Testis (tissue), 3 donors: ENCODE results near the gene FARS2. TPM values are rescaled to one million over a fixed set of nuclear protein-coding genes. Genes with fewer than 3 reads are reported as not detected.

ENCODE experiments used
- DNase-seq: peaks from one replicate; pipeline ENCODE4 v3.0.0-alpha.2; 2019
- H3K27ac ChIP-seq, 2 donors: fragments of 200-600 bp; sonication (generic); one replicate each; pipeline ENCODE4 v1.5.1; 2019
- H3K27me3 ChIP-seq: fragments of 200-600 bp; sonication (generic); one replicate; pipeline ENCODE4 v1.5.1; 2019
- H3K36me3 ChIP-seq: fragments of 200-600 bp; sonication (generic); one replicate; pipeline ENCODE4 v1.5.1; 2017; ENCODE audit warnings: low read depth; ENCODE audit errors: missing control alignments
- H3K4me1 ChIP-seq: fragments of 200-600 bp; sonication (generic); one replicate; pipeline ENCODE4 v1.5.1; 2019
- H3K4me3 ChIP-seq, 2 donors: fragments of 200-600 bp; sonication (generic); one replicate each; pipeline ENCODE4 v1.5.1; 2017 to 2019
- H3K9me3 ChIP-seq: fragments of 200-600 bp; sonication (generic); one replicate; pipeline ENCODE4 v1.5.1; 2017
- CTCF ChIP-seq, 3 experiments: fragments of 450-650 bp in 2 of 3; fragments of 200-600 bp in 1 of 3; sonication (generic) in 1 of 3; IDR thresholded peaks; one replicate each; pipeline ENCODE4 v1.5.1; 2016 to 2019; ENCODE audit warnings: antibody characterized with exemption in 3 of 3, mild to moderate bottlenecking in 2 of 3, moderate library complexity in 1 of 3
- POLR2A ChIP-seq: fragments of 450-650 bp; IDR thresholded peaks from one replicate; pipeline ENCODE4 v1.6.1; 2017; ENCODE audit warnings: antibody characterized with exemption, mild to moderate bottlenecking, moderate library complexity
- WGBS, 2 donors: methylation state at CpG; one replicate each; pipeline ENCODE4 v1.1.5; 2018; 5-methylcytosine and 5-hydroxymethylcytosine counted together
- intact Hi-C: fragments of 100-400 bp; cut with DNase I; formaldehyde crosslinking; loops from one replicate; pipeline ENCODE4 v1.15.1; 2023; ENCODE audit warnings: low total_unique reads
- polyA plus RNA-seq: library from polyadenylated mRNA; stranded (reverse); fragments of 350-450 nt; fragmentation: Illumina TruSeq; extraction: RNeasy Lipid Tissue Mini Kit (QIAGEN cat#74804); gene quantifications from one replicate; pipeline ENCODE4 v1.2.3, GENCODE V29; 2014; ENCODE audit warnings: low read depth, low replicate concordance; ENCODE audit not compliant: insufficient read depth
- total RNA-seq, 2 donors: library from RNA; depleted of rRNA; stranded (reverse); fragments of >200 nt; gene quantifications; one replicate each; pipeline ENCODE4 v1.2.3, GENCODE V29; 2016

The FARS2 gene
- total and polyA plus RNA-seq, 3 donors from 2014 or later, result 15.4 to 26.8 (median 22.1) TPM

- DNase-seq, result no peak
- H3K4me1 ChIP-seq, result no peaks in the 10 kb centered on the region
- H3K27me3 ChIP-seq, result no peaks in the 10 kb centered on the region
- H3K4me3 ChIP-seq, result no peak overlapping the region
- no peak overlapping the region for H3K27ac ChIP-seq
- intact Hi-C loops, result no loop called here
- no peak for TF ChIP-seq POLR2A
- no peak for TF ChIP-seq CTCF (IDR thresholded peaks at IDR 0.05)
- no peaks in the 10 kb centered on the region for H3K36me3 ChIP-seq
- no peaks in the 10 kb centered on the region for H3K9me3 ChIP-seq
- 85 to 86% methylated on average over 6 of the region's 6 CpGs for WGBS, 2 donors
These were observed 238.5 kb downstream of the FARS2 start for GRCh38 chr6:5499644-5500306.

- no peaks in the 10 kb centered on the region for H3K9me3 ChIP-seq
- WGBS, 2 donors, result 80 to 93% methylated on average over 3 of the region's 3 CpGs
- no peaks in the 10 kb centered on the region for H3K4me1 ChIP-seq
- H3K27me3 ChIP-seq, result no peaks in the 10 kb centered on the region
- intact Hi-C loops, result no loop called here
- TF ChIP-seq POLR2A (no peak), CTCF (IDR thresholded peaks at IDR 0.05) (no peak)
- no peak overlapping the region for H3K27ac ChIP-seq
- no peak for DNase-seq
- no peaks in the 10 kb centered on the region for H3K36me3 ChIP-seq
- no peak overlapping the region for H3K4me3 ChIP-seq
These were observed 240.5 kb downstream of the FARS2 start for GRCh38 chr6:5501837-5502236.

GRCh38 chr6:5504078-5504477 is 242.8 kb downstream of the FARS2 start:
- no peak overlapping the region for H3K4me3 ChIP-seq

GRCh38 chr6:5506149-5506548 is 244.8 kb downstream of the FARS2 start:
- DNase-seq, result no peak
- Histone ChIP-seq H3K27ac (no peak overlapping the region), H3K4me3 (no peak overlapping the region), H3K9me3 (no peaks in the 10 kb centered on the region), H3K36me3 (no peaks in the 10 kb centered on the region), H3K27me3 (no peaks in the 10 kb centered on the region), H3K4me1 (no peaks in the 10 kb centered on the region)
- no peak for TF ChIP-seq CTCF (IDR thresholded peaks at IDR 0.05)
- no peak for TF ChIP-seq POLR2A
- WGBS, 2 donors, result 86 to 95% methylated on average over 4 of the region's 4 CpGs
- intact Hi-C loops, result no loop called here

More at GRCh38 chr6:5504078-5504477, 242.8 kb downstream of the FARS2 start:
- no peaks in the 10 kb centered on the region for H3K4me1 ChIP-seq
- H3K27me3 ChIP-seq, result no peaks in the 10 kb centered on the region
- TF ChIP-seq POLR2A (no peak), CTCF (IDR thresholded peaks at IDR 0.05) (no peak)
- H3K27ac ChIP-seq, result no peak overlapping the region
- WGBS, 2 donors, result 97 to 100% methylated on average over 1 of the region's 1 CpG
- intact Hi-C loops, result no loop called here
- H3K9me3 ChIP-seq, result no peaks in the 10 kb centered on the region
- no peak for DNase-seq
- H3K36me3 ChIP-seq, result no peaks in the 10 kb centered on the region

- DNase-seq, result no peak
- no peak overlapping the region for H3K4me3 ChIP-seq
- WGBS, 2 donors, result 80 to 95% methylated on average over 4 of the region's 4 CpGs
- TF ChIP-seq CTCF (IDR thresholded peaks at IDR 0.05) (no peak), POLR2A (no peak)
- H3K27ac ChIP-seq, result no peak overlapping the region
- H3K36me3 ChIP-seq, result no peaks in the 10 kb centered on the region
- H3K27me3 ChIP-seq, result no peaks in the 10 kb centered on the region
- intact Hi-C loops, result no loop called here
- no peaks in the 10 kb centered on the region for H3K4me1 ChIP-seq
- H3K9me3 ChIP-seq, result no peaks in the 10 kb centered on the region
These were observed 245.3 kb downstream of the FARS2 start for GRCh38 chr6:5506597-5506996.
